GM12865 (cell line): ENCODE results near the gene MAP3K2.
A peak's percentile ranks its signal among the peaks of the same experiment; 100 is the strongest.
"Not testable (repeated sequence)": the region's sequence is repeated elsewhere in the genome, so short reads cannot be mapped to it uniquely, and the experiment has no call there.

Experiments used
- DNase-seq: peaks from one replicate; pipeline ENCODE4 v3.0.0; 2010; ENCODE audit warnings: low read depth
- H3K4me3 ChIP-seq: 2 replicates; pipeline ENCODE4 v1.5.1; 2011; ENCODE audit warnings: mild to moderate bottlenecking, low read depth, low read length, control low read depth
- CTCF ChIP-seq: IDR thresholded peaks from 2 replicates; pipeline ENCODE4 v1.5.1; 2011; ENCODE audit warnings: low read length, control low read depth, low read depth, inconsistent platforms; ENCODE audit not compliant: insufficient read depth; ENCODE audit errors: missing control alignments

MAP3K2 gene

GRCh38 chr2:127358971-127359370 lies 28.8 kb downstream of the MAP3K2 start:
- no peak for DNase-seq
- no peak overlapping the region for H3K4me3 ChIP-seq

GRCh38 chr2:127358044-127358443 lies 29.7 kb downstream of the MAP3K2 start:
- no peak overlapping the region for H3K4me3 ChIP-seq
- DNase-seq, result no peak
- no peak for TF ChIP-seq CTCF

More at GRCh38 chr2:127358971-127359370, 28.8 kb downstream of the MAP3K2 start:
- no peak for TF ChIP-seq CTCF

- DNase-seq, result no peak
- TF ChIP-seq CTCF, result no peak
- no peak overlapping the region for H3K4me3 ChIP-seq
Observed at GRCh38 chr2:127357591-127357990, 30.2 kb downstream of the MAP3K2 start.

- H3K4me3 ChIP-seq, result no peak overlapping the region
- no peak for TF ChIP-seq CTCF
- no peak for DNase-seq
Observed at GRCh38 chr2:127356531-127356930, 31.2 kb downstream of the MAP3K2 start.

- H3K4me3 ChIP-seq, result no peak overlapping the region
- peak; percentile 42 for DNase-seq
- TF ChIP-seq CTCF, result peak; percentile 68
Observed at GRCh38 chr2:127355407-127356008, 32.3 kb downstream of the MAP3K2 start.

- not testable (repeated sequence) for H3K4me3 ChIP-seq, DNase-seq
Observed at GRCh38 chr2:127353873-127354676, 33.7 kb downstream of the MAP3K2 start.

- DNase-seq, H3K4me3 ChIP-seq: not testable (repeated sequence)
Observed at GRCh38 chr2:127353223-127353622, 34.6 kb downstream of the MAP3K2 start.

- no peak for TF ChIP-seq CTCF
- no peak for DNase-seq
- H3K4me3 ChIP-seq, result no peak overlapping the region
Observed at GRCh38 chr2:127351603-127352002, 36.2 kb downstream of the MAP3K2 start.
